CD4-positive, alpha-beta T cell treated with Interleukin-1 beta for 1 hour (primary cell): ENCODE measurements around the gene LRCH3.

Experiments used
- DNase-seq, 2 donors: peaks; one replicate each; pipeline ENCODE4 v3.0.0-alpha.2; 2020 to 2022

LRCH3 gene

GRCh38 chr3:197793247-197793646 lies 2.2 kb downstream of the LRCH3 start:
- peak in 1 of 2 donors; percentile 33 for DNase-seq

GRCh38 chr3:197794115-197794514 lies 3.1 kb downstream of the LRCH3 start:
- no peak for DNase-seq

GRCh38 chr3:197795200-197795599 lies 4.1 kb downstream of the LRCH3 start:
- DNase-seq, result no peak

GRCh38 chr3:197796087-197796486 lies 5.0 kb downstream of the LRCH3 start:
- no peak for DNase-seq

GRCh38 chr3:197798863-197799262 lies 7.8 kb downstream of the LRCH3 start:
- no peak for DNase-seq

GRCh38 chr3:197800379-197800778 lies 9.3 kb downstream of the LRCH3 start:
- no peak for DNase-seq

GRCh38 chr3:197801891-197802778 lies 11.1 kb downstream of the LRCH3 start:
- peak in 1 of 2 donors; percentile 45 for DNase-seq

- peak in 1 of 2 donors; percentile 4 for DNase-seq
Observed at GRCh38 chr3:197802779-197803459, 11.9 kb downstream of the LRCH3 start.

GRCh38 chr3:197804511-197804910 lies 13.5 kb downstream of the LRCH3 start:
- no peak for DNase-seq

- DNase-seq, result no peak
Observed at GRCh38 chr3:197807969-197808587, 17.0 kb downstream of the LRCH3 start.

GRCh38 chr3:197809356-197810020 lies 18.4 kb downstream of the LRCH3 start:
- no peak for DNase-seq

GRCh38 chr3:197810901-197811300 lies 19.8 kb downstream of the LRCH3 start:
- no peak for DNase-seq

- no peak for DNase-seq
Observed at GRCh38 chr3:197811343-197811742, 20.3 kb downstream of the LRCH3 start.

- no peak for DNase-seq
Observed at GRCh38 chr3:197814372-197814771, 23.3 kb downstream of the LRCH3 start.

GRCh38 chr3:197820550-197821335 lies 29.7 kb downstream of the LRCH3 start:
- DNase-seq, result no peak

- DNase-seq, result no peak
Observed at GRCh38 chr3:197829397-197830045, 38.5 kb downstream of the LRCH3 start.

GRCh38 chr3:197830308-197830966 lies 39.4 kb downstream of the LRCH3 start:
- no peak for DNase-seq

GRCh38 chr3:197830967-197831313 lies 39.9 kb downstream of the LRCH3 start:
- no peak for DNase-seq

- no peak for DNase-seq
Observed at GRCh38 chr3:197833930-197834715, 43.1 kb downstream of the LRCH3 start.

GRCh38 chr3:197835509-197835908 lies 44.5 kb downstream of the LRCH3 start:
- DNase-seq, result no peak
